HepG2 (cell line): ENCODE data around the gene HOXD3. TPM values are rescaled to one million over a fixed set of nuclear protein-coding genes. Genes with fewer than 3 reads are reported as not detected.

Experiments used
- AGO2 ChIP-seq: fragments of 200-400 bp; formaldehyde crosslinking; optimal IDR thresholded peaks from 2 replicates; pipeline ENCODE3; 2017; ENCODE audit warnings: mild to moderate bottlenecking, low read depth, low read length, moderate library complexity
- DMTF1 ChIP-seq: sonication (generic); formaldehyde crosslinking; IDR thresholded peaks from 2 replicates; pipeline ENCODE4 v1.4.0; 2020; ENCODE audit warnings: mild to moderate bottlenecking, missing genetic modification reagents
- ETV6 ChIP-seq: sonication (generic); formaldehyde crosslinking; conservative IDR thresholded peaks from 2 replicates; pipeline ENCODE4 v1.4.0; 2020; ENCODE audit warnings: missing genetic modification reagents
- HNRNPL ChIP-seq: fragments of 200-400 bp; formaldehyde crosslinking; IDR thresholded peaks from 2 replicates; pipeline ENCODE4 v1.6.1; 2017; ENCODE audit warnings: mild to moderate bottlenecking, low read depth, low read length
- HOXA3 ChIP-seq: sonication (generic); formaldehyde crosslinking; IDR thresholded peaks from 2 replicates; pipeline ENCODE4 v1.5.0; 2020; ENCODE audit warnings: missing genetic modification reagents
- JUNB ChIP-seq: sonication (generic); formaldehyde crosslinking; IDR thresholded peaks from 2 replicates; pipeline ENCODE4 v1.8.0; 2022; ENCODE audit warnings: missing genetic modification reagents, mild to moderate bottlenecking, borderline replicate concordance
- MLX ChIP-seq: IDR thresholded peaks from 2 replicates; pipeline ENCODE4 v1.6.1; 2016
- NCOA5 ChIP-seq: sonication (generic); formaldehyde crosslinking; IDR thresholded peaks from 2 replicates; pipeline ENCODE4 v1.4.0; 2020; ENCODE audit warnings: missing genetic modification reagents
- PHF21A ChIP-seq: sonication (generic); formaldehyde crosslinking; IDR thresholded peaks from 2 replicates; pipeline ENCODE4 v1.5.0; 2020; ENCODE audit warnings: mild to moderate bottlenecking, missing genetic modification reagents
- SNAPC4 ChIP-seq: sonication (generic); formaldehyde crosslinking; IDR thresholded peaks from 2 replicates; pipeline ENCODE4 v1.4.0; 2020; ENCODE audit warnings: mild to moderate bottlenecking, missing genetic modification reagents
- ZFY ChIP-seq: sonication (generic); formaldehyde crosslinking; IDR thresholded peaks from 2 replicates; pipeline ENCODE4 v1.4.0; 2020; ENCODE audit warnings: missing genetic modification reagents
- ZGPAT ChIP-seq: IDR thresholded peaks from 2 replicates; pipeline ENCODE4 v1.6.1; 2016; ENCODE audit warnings: mild to moderate bottlenecking
- ZNF224 ChIP-seq: sonication (generic); formaldehyde crosslinking; IDR thresholded peaks from 2 replicates; pipeline ENCODE4 v1.5.0; 2020; ENCODE audit warnings: mild to moderate bottlenecking, missing genetic modification reagents
- ZNF24 ChIP-seq: fragments of 450-650 bp; IDR thresholded peaks from 2 replicates; pipeline ENCODE4 v1.6.1; 2017; ENCODE audit warnings: antibody characterized with exemption, mild to moderate bottlenecking
- ZNF274 ChIP-seq: sonication (generic); formaldehyde crosslinking; IDR thresholded peaks from 2 replicates; pipeline ENCODE4 v1.5.1; 2020; ENCODE audit warnings: mild to moderate bottlenecking, missing genetic modification reagents
- ZNF317 ChIP-seq: sonication (generic); formaldehyde crosslinking; IDR thresholded peaks from 2 replicates; pipeline ENCODE4 v1.5.0; 2020; ENCODE audit warnings: mild to moderate bottlenecking, missing genetic modification reagents
- ZNF558 ChIP-seq: sonication (generic); formaldehyde crosslinking; IDR thresholded peaks from 2 replicates; pipeline ENCODE4 v1.9.0; 2022; ENCODE audit warnings: mild to moderate bottlenecking, missing genetic modification reagents, borderline replicate concordance
- ZNF569 ChIP-seq: sonication (generic); formaldehyde crosslinking; IDR thresholded peaks from 2 replicates; pipeline ENCODE4 v1.5.0; 2020; ENCODE audit warnings: mild to moderate bottlenecking, missing genetic modification reagents, moderate library complexity, borderline replicate concordance
- ZNF776 ChIP-seq: sonication (generic); formaldehyde crosslinking; IDR thresholded peaks from 2 replicates; pipeline ENCODE4 v1.4.0; 2020; ENCODE audit warnings: mild to moderate bottlenecking, missing genetic modification reagents
- ZSCAN25 ChIP-seq: sonication (generic); formaldehyde crosslinking; IDR thresholded peaks from 2 replicates; pipeline ENCODE4 v1.8.0; 2022; ENCODE audit warnings: mild to moderate bottlenecking, missing genetic modification reagents
- polyA plus RNA-seq, 8 experiments: library from polyadenylated mRNA; depleted of rRNA in 3 of 8; stranded (reverse) in 7 of 8; unstranded in 1 of 8; fragments of >200 nt; fragmentation: Illumina TruSeq in 4 of 8; extraction: Trizol in 4 of 8; gene quantifications; 2 replicates each; pipeline versions ENCODE4 v1.2.1 to v1.2.3, GENCODE V29; 2011 to 2016; ENCODE audit warnings: low read depth in 4 of 8, missing spikeins in 1 of 8, mixed read lengths in 1 of 8; ENCODE audit not compliant: insufficient read depth in 1 of 8
- total RNA-seq, 5 experiments: library from RNA; depleted of rRNA; stranded (reverse); fragments of >200 nt; fragmentation: Illumina TruSeq; extraction: Trizol; gene quantifications; 2 replicates each; pipeline ENCODE4 v1.2.3, GENCODE V29; 2016; ENCODE audit warnings: low read depth in 1 of 5

The HOXD3 gene
- total and polyA plus RNA-seq, 2 of the 13 experiments (the other 11 are each of a cell fraction or from before 2014, with no cell fraction given), result 0.05 to 0.09 TPM

DNA sequence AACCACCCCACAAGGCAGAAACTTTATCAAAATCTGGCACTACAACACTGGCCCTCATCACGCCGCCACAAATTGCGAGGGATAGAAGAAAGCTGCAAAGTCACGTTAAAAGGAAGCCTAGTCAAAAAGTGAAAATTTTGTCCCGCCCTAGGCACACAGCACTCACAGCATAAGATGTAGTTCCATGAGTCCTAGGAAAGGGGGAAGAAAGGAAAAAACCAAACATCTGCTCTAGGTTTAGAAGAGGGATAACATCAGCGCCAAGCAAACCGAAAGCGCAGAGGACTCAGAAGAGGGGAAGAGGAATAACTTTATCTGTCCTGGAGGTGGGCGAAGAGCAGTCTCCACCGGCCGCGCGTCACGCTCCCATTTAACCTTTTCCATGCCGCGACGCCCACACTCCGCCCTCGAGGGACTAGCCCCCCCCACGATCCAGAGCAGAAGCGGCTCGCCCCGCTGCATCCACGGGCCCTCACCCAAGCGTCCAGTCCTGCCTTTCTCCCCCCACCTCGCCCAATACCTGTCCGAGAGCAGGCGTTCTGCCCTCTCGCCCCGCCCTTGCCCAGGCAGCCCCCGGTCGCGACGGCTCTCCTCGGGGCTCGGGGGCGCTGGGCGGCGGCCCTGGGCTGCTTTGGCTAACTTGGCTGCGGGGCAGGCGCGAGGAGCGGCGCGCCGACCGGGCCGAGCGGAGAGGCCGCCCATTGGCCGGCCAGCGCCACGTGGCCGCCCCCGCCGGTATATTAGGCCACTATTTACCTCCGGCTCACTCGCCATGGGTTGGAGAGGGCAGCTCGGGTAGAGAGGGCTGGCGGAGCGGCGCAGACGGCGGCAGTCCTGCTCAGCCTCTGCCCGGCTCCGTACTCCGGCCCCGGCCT, 31.0 kb downstream of the HOXD3 start, which contains the start of gene HOXD1 (continued):
- no peak for TF ChIP-seq DMTF1 (CRISPR knock-in tag)
- no peak for TF ChIP-seq MLX (CRISPR knock-in tag)
- no peak for TF ChIP-seq JUNB (CRISPR knock-in tag)
- TF ChIP-seq ZNF224, result 0 out of 2 replicates have a peak, but pooled peaks have one; percentile 52
- TF ChIP-seq AGO2, result peak; percentile 84
- TF ChIP-seq SNAPC4, result no peak; the same call in 1 of the 2 replicates
- 0 out of 2 replicates have a peak, but pooled peaks have one; percentile 24 for TF ChIP-seq ZNF317
- 0 out of 2 replicates have a peak, but pooled peaks have one; percentile 53 for TF ChIP-seq HNRNPL
- TF ChIP-seq ETV6 (CRISPR knock-in tag), result no peak; the same call in 1 of the 2 replicates
- no peak for TF ChIP-seq ZGPAT (CRISPR knock-in tag)
- TF ChIP-seq ZNF274 (CRISPR knock-in tag), result 0 out of 2 replicates have a peak, but pooled peaks have one; percentile 49
- no peak for TF ChIP-seq NCOA5 (CRISPR knock-in tag)
- peak; percentile 7; the same call in 1 of the 2 replicates for TF ChIP-seq ZNF776 (CRISPR knock-in tag)
- TF ChIP-seq ZFY (CRISPR knock-in tag), result peak; percentile 34
- peak; percentile 67 for TF ChIP-seq PHF21A (CRISPR knock-in tag)
- TF ChIP-seq HOXA3 (CRISPR knock-in tag), result peak; percentile 23; the same call in 1 of the 2 replicates
- TF ChIP-seq ZNF24, result no peak
- no peak for TF ChIP-seq ZSCAN25 (CRISPR knock-in tag)
- TF ChIP-seq ZNF569, result no peak
- TF ChIP-seq ZNF558, result peak; percentile 73; the same call in 1 of the 2 replicates
